HEK293T (cell line): ENCODE data around the gene SPDL1.

ENCODE experiments used
- CTCF ChIA-PET: fragments of 350-600 bp; formaldehyde crosslinking; extraction: SDS; loops from one replicate; lab custom pipeline; 2021; ENCODE audit warnings: antibody characterized with exemption, inconsistent platforms; lab: Yijun Ruan, JAX
- POLR2A ChIA-PET: fragments of 350-600 bp; formaldehyde crosslinking; extraction: SDS; loops from one replicate; lab custom pipeline; 2020; ENCODE audit warnings: antibody characterized with exemption, inconsistent platforms; lab: Yijun Ruan, JAX
- DNase-seq: peaks from one replicate; pipeline ENCODE4 v3.0.0; 2012; ENCODE audit warnings: mixed read lengths; ENCODE audit errors: extremely low spot score
- ARNT ChIP-seq: fragments of 450-650 bp; IDR thresholded peaks from 2 replicates; pipeline ENCODE4 v1.6.1; 2017; ENCODE audit warnings: mild to moderate bottlenecking
- BHLHE40 ChIP-seq: fragments of 450-650 bp; IDR thresholded peaks from 2 replicates; pipeline ENCODE4 v1.6.1; 2016; ENCODE audit warnings: mild to moderate bottlenecking, moderate library complexity, borderline replicate concordance
- CTBP1 ChIP-seq: fragments of 450-650 bp; IDR thresholded peaks from 2 replicates; pipeline ENCODE4 v1.6.1; 2016; ENCODE audit warnings: borderline replicate concordance
- ELF4 ChIP-seq: fragments of 450-650 bp; IDR thresholded peaks from 2 replicates; pipeline ENCODE4 v1.6.1; 2017; ENCODE audit warnings: antibody characterized with exemption
- FOXA1 ChIP-seq: fragments of 450-650 bp; IDR thresholded peaks from 2 replicates; pipeline ENCODE4 v1.6.1; 2016; ENCODE audit warnings: mild to moderate bottlenecking
- FOXK2 ChIP-seq: fragments of 450-650 bp; IDR thresholded peaks from 2 replicates; pipeline ENCODE4 v1.6.1; 2016; ENCODE audit warnings: mild to moderate bottlenecking
- FOXM1 ChIP-seq: fragments of 450-650 bp; IDR thresholded peaks from 2 replicates; pipeline ENCODE4 v1.6.1; 2017; ENCODE audit warnings: mild to moderate bottlenecking, borderline replicate concordance
- HDGF ChIP-seq: fragments of 450-650 bp; IDR thresholded peaks from 2 replicates; pipeline ENCODE4 v1.6.1; 2017; ENCODE audit warnings: antibody characterized with exemption, borderline replicate concordance
- L3MBTL2 ChIP-seq: fragments of 450-650 bp; conservative IDR thresholded peaks from 2 replicates; pipeline ENCODE4 v1.6.1; 2016; ENCODE audit warnings: mild to moderate bottlenecking
- LEF1 ChIP-seq: fragments of 450-650 bp; IDR thresholded peaks from 2 replicates; pipeline ENCODE4 v1.6.1; 2017; ENCODE audit warnings: mild to moderate bottlenecking, borderline replicate concordance
- NFRKB ChIP-seq: fragments of 450-650 bp; IDR thresholded peaks from 2 replicates; pipeline ENCODE4 v1.6.1; 2016; ENCODE audit warnings: mild to moderate bottlenecking, moderate library complexity
- PKNOX1 ChIP-seq: fragments of 450-650 bp; IDR thresholded peaks from 2 replicates; pipeline ENCODE4 v1.6.1; 2016
- SP1 ChIP-seq: fragments of 450-650 bp; IDR thresholded peaks from 2 replicates; pipeline ENCODE4 v1.6.1; 2017
- SUZ12 ChIP-seq: fragments of 450-650 bp; IDR thresholded peaks from 2 replicates; pipeline ENCODE4 v1.6.1; 2016; ENCODE audit warnings: mild to moderate bottlenecking
- TARDBP ChIP-seq: fragments of 450-650 bp; IDR thresholded peaks from 2 replicates; pipeline ENCODE4 v1.6.1; 2016
- ZNF384 ChIP-seq: fragments of 450-650 bp; IDR thresholded peaks from 2 replicates; pipeline ENCODE4 v1.6.1; 2016

SPDL1 gene

GRCh38 chr5:169637085-169637548 is 53.5 kb downstream of the SPDL1 start, which contains the start of gene DOCK2:
TSS of gene DOCK2 (plus strand) at chr5:169637275. CDS start at chr5:169637327, 52 bp downstream.
- DNase-seq: no peak
- TF ChIP-seq ELF4 (no peak), LEF1 (no peak), SP1 (no peak), SUZ12 (no peak), L3MBTL2 (no peak), ARNT (no peak), NFRKB (no peak), PKNOX1 (no peak), HDGF (no peak), FOXM1 (no peak), TARDBP (no peak), BHLHE40 (no peak), FOXK2 (no peak), ZNF384 (no peak), CTBP1 (no peak), FOXA1 (no peak)
- CTCF ChIA-PET: no interaction called here
- POLR2A ChIA-PET: no interaction called here

- TF ChIP-seq HDGF (no peak), BHLHE40 (no peak), PKNOX1 (no peak), SUZ12 (no peak), SP1 (no peak), L3MBTL2 (no peak), FOXM1 (no peak), TARDBP (no peak), ZNF384 (no peak), LEF1 (no peak), FOXA1 (no peak), ELF4 (no peak), FOXK2 (no peak), ARNT (no peak), CTBP1 (no peak), NFRKB (no peak)
- ChIA-PET CTCF (no interaction called here), POLR2A (no interaction called here)
- no peak for DNase-seq
Observed at GRCh38 chr5:169637549-169638121, 54.1 kb downstream of the SPDL1 start.

- no peak for DNase-seq
- POLR2A ChIA-PET: no interaction called here
- TF ChIP-seq FOXA1: no peak
- no peak for TF ChIP-seq ARNT
- TF ChIP-seq BHLHE40: no peak
- no peak for TF ChIP-seq HDGF
- no peak for TF ChIP-seq ZNF384
- no peak for TF ChIP-seq FOXM1
- TF ChIP-seq SUZ12: no peak
- no peak for TF ChIP-seq ELF4
- no peak for TF ChIP-seq FOXK2
- TF ChIP-seq CTBP1: no peak
- no peak for TF ChIP-seq NFRKB
- no peak for TF ChIP-seq L3MBTL2
- no peak for TF ChIP-seq PKNOX1
- CTCF ChIA-PET: no interaction called here
Observed at GRCh38 chr5:169641253-169641652, 57.7 kb downstream of the SPDL1 start.

GRCh38 chr5:169646856-169647255 is 63.3 kb downstream of the SPDL1 start:
- no peak for DNase-seq
- TF ChIP-seq HDGF (no peak), LEF1 (no peak), NFRKB (no peak), CTBP1 (no peak), SP1 (no peak), ZNF384 (no peak), TARDBP (no peak), BHLHE40 (no peak), FOXM1 (no peak), ARNT (no peak), L3MBTL2 (no peak), FOXA1 (no peak), FOXK2 (no peak), ELF4 (no peak), PKNOX1 (no peak), SUZ12 (no peak)
- ChIA-PET CTCF (no interaction called here), POLR2A (no interaction called here)

- TF ChIP-seq ARNT (no peak), L3MBTL2 (no peak), ZNF384 (no peak), HDGF (no peak), LEF1 (no peak), TARDBP (no peak), SP1 (no peak), NFRKB (no peak), BHLHE40 (no peak), ELF4 (no peak), CTBP1 (no peak), FOXM1 (no peak), PKNOX1 (no peak), SUZ12 (no peak), FOXA1 (no peak), FOXK2 (no peak)
- CTCF ChIA-PET: no interaction called here
- POLR2A ChIA-PET: no interaction called here
- no peak for DNase-seq
Observed at GRCh38 chr5:169647566-169647965, 64.0 kb downstream of the SPDL1 start.
